ENCODE results near the gene GPLD1. TPM values are rescaled to one million over a fixed set of nuclear protein-coding genes. Genes with fewer than 3 reads are reported as not detected.
"Not testable (repeated sequence)": the region's sequence is repeated elsewhere in the genome, so short reads cannot be mapped to it uniquely, and the experiment has no call there.

GPLD1 gene
- total and polyA plus RNA-seq, 2 donors (not counting 1 experiment from before 2014, with no cell fraction given), result under 0.01 to 0.07 TPM

- Histone ChIP-seq H3K4me3 (replicated peaks in 1 of 4; ENCODE audit: control extremely low read depth in 1 of 4, insufficient read depth in 1 of 4, low read depth in 3 of 4, low read length in 4 of 4) (no peak overlapping the region), H3K27me3 (ENCODE audit: control insufficient read depth, insufficient read depth, low read length) (no peaks in the 10 kb centered on the region), H3K9me3 (ENCODE audit: control insufficient read depth, insufficient read depth, low read depth, low read length) (no peaks in the 10 kb centered on the region), H3K79me2 (ENCODE audit: control insufficient read depth, insufficient read depth, low read length) (no peaks in the 10 kb centered on the region), H3K4me1 (ENCODE audit: control insufficient read depth, extremely low read depth, insufficient read depth, low read length) (no peaks in the 10 kb centered on the region), H2AFZ (ENCODE audit: low read length) (no peak overlapping the region), H4K20me1 (ENCODE audit: control insufficient read depth, extremely low read depth, insufficient read depth, low read length) (no peaks in the 10 kb centered on the region), H3K27ac (ENCODE audit: insufficient read depth, low read length) (no peak overlapping the region), H3K36me3 (ENCODE audit: control insufficient read depth, insufficient read depth, low read length) (no peaks in the 10 kb centered on the region), H3K9ac (ENCODE audit: insufficient read depth, low read length) (no peak overlapping the region), H3K4me2 (ENCODE audit: extremely low read depth, insufficient read depth, low read length) (no peak overlapping the region)
- TF ChIP-seq CTCF (conservative IDR thresholded peaks at IDR 0.05 in 1 of 2, IDR thresholded peaks at IDR 0.05 in 1 of 2; ENCODE audit: low read depth in 1 of 2, low read length in 2 of 2) (no peak), EZH2 (IDR thresholded peaks at IDR 0.05; ENCODE audit: low read length, missing control alignments) (no peak)
- DNase-seq (ENCODE audit: low read depth in 2 of 2), result no peak
Observed at GRCh38 chr6:24517659-24518543, 28.5 kb upstream of the GPLD1 start.

GRCh38 chr6:24513602-24514001 lies 24.2 kb upstream of the GPLD1 start:
- Histone ChIP-seq H3K27me3 (ENCODE audit: control insufficient read depth, insufficient read depth, low read length) (no peaks in the 10 kb centered on the region), H3K36me3 (ENCODE audit: control insufficient read depth, insufficient read depth, low read length) (no peaks in the 10 kb centered on the region), H3K4me2 (ENCODE audit: extremely low read depth, insufficient read depth, low read length) (no peak overlapping the region), H4K20me1 (ENCODE audit: control insufficient read depth, extremely low read depth, insufficient read depth, low read length) (no peaks in the 10 kb centered on the region), H2AFZ (ENCODE audit: low read length) (no peak overlapping the region), H3K9ac (ENCODE audit: insufficient read depth, low read length) (no peak overlapping the region), H3K9me3 (ENCODE audit: control insufficient read depth, insufficient read depth, low read depth, low read length) (no peaks in the 10 kb centered on the region), H3K27ac (ENCODE audit: insufficient read depth, low read length) (no peak overlapping the region), H3K4me1 (ENCODE audit: control insufficient read depth, extremely low read depth, insufficient read depth, low read length) (no peaks in the 10 kb centered on the region), H3K4me3 (replicated peaks in 1 of 4; ENCODE audit: control extremely low read depth in 1 of 4, insufficient read depth in 1 of 4, low read depth in 3 of 4, low read length in 4 of 4) (no peak overlapping the region), H3K79me2 (ENCODE audit: control insufficient read depth, insufficient read depth, low read length) (no peaks in the 10 kb centered on the region)
- no peak for DNase-seq (ENCODE audit: low read depth in 2 of 2)
- no peak for TF ChIP-seq EZH2 (IDR thresholded peaks at IDR 0.05; ENCODE audit: low read length, missing control alignments)
- TF ChIP-seq CTCF (conservative IDR thresholded peaks at IDR 0.05 in 1 of 2, IDR thresholded peaks at IDR 0.05 in 1 of 2; ENCODE audit: low read depth in 1 of 2, low read length in 2 of 2), result no peak

- not testable (repeated sequence) for H2AFZ ChIP-seq (ENCODE audit: low read length); H3K4me3 ChIP-seq (replicated peaks in 1 of 4; ENCODE audit: control extremely low read depth in 1 of 4, insufficient read depth in 1 of 4, low read depth in 3 of 4, low read length in 4 of 4); H3K79me2 ChIP-seq (ENCODE audit: control insufficient read depth, insufficient read depth, low read length); DNase-seq (ENCODE audit: low read depth in 2 of 2); H3K4me1 ChIP-seq (ENCODE audit: control insufficient read depth, extremely low read depth, insufficient read depth, low read length); H3K27me3 ChIP-seq (ENCODE audit: control insufficient read depth, insufficient read depth, low read length); H3K36me3 ChIP-seq (ENCODE audit: control insufficient read depth, insufficient read depth, low read length); H3K9ac ChIP-seq (ENCODE audit: insufficient read depth, low read length); H4K20me1 ChIP-seq (ENCODE audit: control insufficient read depth, extremely low read depth, insufficient read depth, low read length); H3K9me3 ChIP-seq (ENCODE audit: control insufficient read depth, insufficient read depth, low read depth, low read length); H3K4me2 ChIP-seq (ENCODE audit: extremely low read depth, insufficient read depth, low read length); H3K27ac ChIP-seq (ENCODE audit: insufficient read depth, low read length)
Observed at GRCh38 chr6:24511976-24512375, 22.6 kb upstream of the GPLD1 start.
